PFSK-1 (cell line): ENCODE results near the gene MACROD1.

Experiments used
- FOXP2 ChIP-seq: optimal IDR thresholded peaks from 2 replicates; pipeline ENCODE3; 2011; ENCODE audit warnings: borderline replicate concordance, control low read depth, inconsistent platforms; ENCODE audit not compliant: insufficient read depth; ENCODE audit errors: extremely low read length, extremely low read depth
- POLR2AphosphoS5 ChIP-seq: IDR thresholded peaks from 2 replicates; pipeline ENCODE4 v1.6.1; 2012; ENCODE audit warnings: low read depth, mild to moderate bottlenecking, control low read depth, low read length, moderate library complexity
- SIN3A ChIP-seq: IDR thresholded peaks from 2 replicates; pipeline ENCODE4 v1.6.1; 2012; ENCODE audit warnings: mild to moderate bottlenecking, low read length, moderate library complexity, borderline replicate concordance; ENCODE audit not compliant: insufficient read depth
- TAF1 ChIP-seq: IDR thresholded peaks from 2 replicates; pipeline ENCODE4 v1.6.1; 2012; ENCODE audit warnings: low read length, control low read depth, borderline replicate concordance; ENCODE audit not compliant: insufficient read depth
- TF ChIP-seq, protein P1 (sequence below), 2 experiments: IDR thresholded peaks; 2 replicates each; pipeline versions ENCODE4 v1.6.1 to v1.8.0; 2011 to 2012; ENCODE audit warnings: low read depth in 2 of 2, low read length in 2 of 2, control low read depth in 1 of 2, inconsistent platforms in 1 of 2, mild to moderate bottlenecking in 1 of 2, moderate library complexity in 1 of 2; ENCODE audit not compliant: insufficient read depth in 1 of 2

GRCh38 chr11:64101461-64101860 lies 64.5 kb downstream of the MACROD1 start:
- TF ChIP-seq TAF1 (no peak), POLR2AphosphoS5 (no peak), SIN3A (no peak), FOXP2 (no peak)
- TF ChIP-seq, protein P1, sequence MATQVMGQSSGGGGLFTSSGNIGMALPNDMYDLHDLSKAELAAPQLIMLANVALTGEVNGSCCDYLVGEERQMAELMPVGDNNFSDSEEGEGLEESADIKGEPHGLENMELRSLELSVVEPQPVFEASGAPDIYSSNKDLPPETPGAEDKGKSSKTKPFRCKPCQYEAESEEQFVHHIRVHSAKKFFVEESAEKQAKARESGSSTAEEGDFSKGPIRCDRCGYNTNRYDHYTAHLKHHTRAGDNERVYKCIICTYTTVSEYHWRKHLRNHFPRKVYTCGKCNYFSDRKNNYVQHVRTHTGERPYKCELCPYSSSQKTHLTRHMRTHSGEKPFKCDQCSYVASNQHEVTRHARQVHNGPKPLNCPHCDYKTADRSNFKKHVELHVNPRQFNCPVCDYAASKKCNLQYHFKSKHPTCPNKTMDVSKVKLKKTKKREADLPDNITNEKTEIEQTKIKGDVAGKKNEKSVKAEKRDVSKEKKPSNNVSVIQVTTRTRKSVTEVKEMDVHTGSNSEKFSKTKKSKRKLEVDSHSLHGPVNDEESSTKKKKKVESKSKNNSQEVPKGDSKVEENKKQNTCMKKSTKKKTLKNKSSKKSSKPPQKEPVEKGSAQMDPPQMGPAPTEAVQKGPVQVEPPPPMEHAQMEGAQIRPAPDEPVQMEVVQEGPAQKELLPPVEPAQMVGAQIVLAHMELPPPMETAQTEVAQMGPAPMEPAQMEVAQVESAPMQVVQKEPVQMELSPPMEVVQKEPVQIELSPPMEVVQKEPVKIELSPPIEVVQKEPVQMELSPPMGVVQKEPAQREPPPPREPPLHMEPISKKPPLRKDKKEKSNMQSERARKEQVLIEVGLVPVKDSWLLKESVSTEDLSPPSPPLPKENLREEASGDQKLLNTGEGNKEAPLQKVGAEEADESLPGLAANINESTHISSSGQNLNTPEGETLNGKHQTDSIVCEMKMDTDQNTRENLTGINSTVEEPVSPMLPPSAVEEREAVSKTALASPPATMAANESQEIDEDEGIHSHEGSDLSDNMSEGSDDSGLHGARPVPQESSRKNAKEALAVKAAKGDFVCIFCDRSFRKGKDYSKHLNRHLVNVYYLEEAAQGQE (IDR thresholded peaks at IDR 0.05; ENCODE audit: insufficient read depth in 1 of 2, low read depth in 2 of 2, low read length in 2 of 2), result no peak
